NK-92 (cell line): ENCODE results near the gene ZNF335.

Experiments used
- DNase-seq: peaks from one replicate; lab custom pipeline; 2025; ENCODE audit not compliant: unreplicated experiment; lab: John Stamatoyannopoulos, UW

The ZNF335 gene

GRCh38 chr20:45951925-45952834, 19.8 kb downstream of the ZNF335 start:
- no peak for DNase-seq

GRCh38 chr20:45950330-45950646, 21.7 kb downstream of the ZNF335 start:
- no peak for DNase-seq

- no peak for DNase-seq
Measured at GRCh38 chr20:45949542-45950329, 22.3 kb downstream of the ZNF335 start.

GRCh38 chr20:45948742-45949541, 23.1 kb downstream of the ZNF335 start:
- no peak for DNase-seq

- no peak for DNase-seq
Measured at GRCh38 chr20:45948261-45948733, 23.7 kb downstream of the ZNF335 start.

- no peak for DNase-seq
Measured at GRCh38 chr20:45947110-45947866, 24.7 kb downstream of the ZNF335 start.

GRCh38 chr20:45946149-45946970, 25.6 kb downstream of the ZNF335 start:
- no peak for DNase-seq

GRCh38 chr20:45945678-45946148, 26.3 kb downstream of the ZNF335 start:
- no peak for DNase-seq

- DNase-seq, result no peak
Measured at GRCh38 chr20:45944965-45945677, 26.9 kb downstream of the ZNF335 start.

- no peak for DNase-seq
Measured at GRCh38 chr20:45944151-45944964, 27.6 kb downstream of the ZNF335 start.

GRCh38 chr20:45943613-45944012, 28.4 kb downstream of the ZNF335 start:
- DNase-seq, result no peak

GRCh38 chr20:45940469-45940868, 31.5 kb downstream of the ZNF335 start:
- DNase-seq, result no peak

- DNase-seq, result no peak
Measured at GRCh38 chr20:45940053-45940452, 31.9 kb downstream of the ZNF335 start.

- no peak for DNase-seq
Measured at GRCh38 chr20:45938727-45939438, 33.1 kb downstream of the ZNF335 start.

- no peak for DNase-seq
Measured at GRCh38 chr20:45937765-45938164, 34.2 kb downstream of the ZNF335 start.

- no peak for DNase-seq
Measured at GRCh38 chr20:45935416-45936046, 36.5 kb downstream of the ZNF335 start.
